Mucosa of rectum (tissue), 2 donors: ENCODE data around the gene ITPRID1.
"Not testable (repeated sequence)": the region's sequence is repeated elsewhere in the genome, so short reads cannot be mapped to it uniquely, and the experiment has no call there.

Experiments used
- H3K27ac ChIP-seq, 2 donors: one replicate each; pipeline ENCODE4 v1.7.0; 2013; ENCODE audit warnings: inconsistent platforms in 2 of 2, low read depth in 2 of 2, low read length in 2 of 2
- H3K27me3 ChIP-seq, 2 donors: one replicate each; pipeline ENCODE4 v1.7.0; 2013; ENCODE audit warnings: low read length in 2 of 2; ENCODE audit not compliant: control insufficient read depth in 2 of 2, insufficient read depth in 2 of 2
- H3K36me3 ChIP-seq, 2 donors: one replicate each; pipeline ENCODE4 v1.7.0; 2013; ENCODE audit warnings: low read length in 2 of 2; ENCODE audit not compliant: control insufficient read depth in 2 of 2, insufficient read depth in 2 of 2
- H3K4me1 ChIP-seq, 2 donors: one replicate each; pipeline ENCODE4 v1.7.0; 2013; ENCODE audit warnings: low read length in 2 of 2, mild to moderate bottlenecking in 1 of 2; ENCODE audit not compliant: control insufficient read depth in 2 of 2, insufficient read depth in 2 of 2
- H3K4me3 ChIP-seq, 2 donors: one replicate each; pipeline ENCODE4 v1.7.0; 2013; ENCODE audit warnings: low read length in 2 of 2
- H3K9ac ChIP-seq, 2 donors: one replicate each; pipeline ENCODE4 v1.7.0; 2013; ENCODE audit warnings: low read length in 2 of 2, low read depth in 1 of 2, mild to moderate bottlenecking in 1 of 2
- H3K9me3 ChIP-seq, 2 donors: one replicate each; pipeline ENCODE4 v1.7.0; 2013; ENCODE audit warnings: low read length in 2 of 2; ENCODE audit not compliant: control insufficient read depth in 2 of 2
- donor health status: healthy.
- donor health status: Normal muscosa, but diverticular disease.

Gene ITPRID1

DNA sequence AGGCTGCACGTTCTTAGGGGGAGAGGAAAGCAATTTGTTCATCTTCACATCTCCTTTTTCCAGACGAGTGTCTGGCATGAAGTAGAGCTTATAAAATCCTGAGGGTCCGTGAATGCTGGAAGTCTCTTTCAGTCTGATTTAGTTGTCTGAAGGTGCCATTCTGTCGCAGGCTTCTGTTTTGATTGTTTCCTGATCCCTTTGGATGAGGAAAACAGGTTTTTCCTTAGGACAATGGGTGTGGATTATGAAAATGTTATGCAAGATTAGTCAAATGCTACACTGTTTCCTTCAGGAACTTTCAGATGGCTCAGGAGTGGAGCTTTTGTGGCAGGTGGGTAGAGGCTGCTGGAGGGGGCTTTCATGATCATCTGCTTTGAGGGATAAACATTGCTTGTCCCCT lies at the start of gene ITPRID1:
ITPRID1 (plus strand) TSS at position 301 of the 400 bp plus-strand sequence. CDS start 38,935 bp downstream, outside the sequence.
- H3K9me3 ChIP-seq: no peaks in the 10 kb centered on the region
- H3K9ac ChIP-seq: no peak within 1 kb of the TSS
- H3K27me3 ChIP-seq: no peaks in the 10 kb centered on the region
- no peaks in the 10 kb centered on the region for H3K4me1 ChIP-seq
- H3K27ac ChIP-seq: no peak within 1 kb of the TSS
- H3K4me3 ChIP-seq: no peak within 1 kb of the TSS
- no peaks in the 10 kb centered on the region for H3K36me3 ChIP-seq

- Histone ChIP-seq H3K4me1 (no peaks in the 10 kb centered on the region), H3K27me3 (no peaks in the 10 kb centered on the region), H3K9ac (no peak overlapping the region), H3K9me3 (no peaks in the 10 kb centered on the region), H3K36me3 (no peaks in the 10 kb centered on the region), H3K4me3 (no peak overlapping the region), H3K27ac (no peak overlapping the region)
Observed at GRCh38 chr7:31464601-31465000, 49.3 kb upstream of the ITPRID1 start.

GRCh38 chr7:31465285-31465684 lies 48.6 kb upstream of the ITPRID1 start:
- H3K36me3 ChIP-seq: no peaks in the 10 kb centered on the region

DNA sequence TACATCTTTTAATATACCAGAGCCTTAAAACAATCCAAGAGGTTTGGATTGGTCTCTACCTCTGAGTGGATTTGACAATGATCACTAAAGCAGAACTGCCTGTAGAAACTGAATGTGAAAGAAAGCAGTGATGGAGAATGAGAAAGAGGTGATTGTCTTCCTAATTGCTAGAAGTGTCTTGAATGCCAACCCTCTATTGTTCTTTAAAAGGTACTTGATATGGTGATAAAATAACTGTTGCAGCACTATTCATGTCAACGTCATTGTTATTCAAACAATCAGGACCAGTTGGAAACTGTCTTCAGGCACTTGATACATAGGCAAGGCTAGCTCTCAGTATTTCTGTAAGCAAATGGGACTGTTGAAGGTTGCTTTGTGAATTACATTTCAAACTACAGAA lies 47.9 kb upstream of the ITPRID1 start:
- Histone ChIP-seq H3K9me3 (no peaks in the 10 kb centered on the region), H3K27ac (no peak overlapping the region)

More at GRCh38 chr7:31465285-31465684, 48.6 kb upstream of the ITPRID1 start:
- Histone ChIP-seq H3K27ac (no peak overlapping the region), H3K27me3 (no peaks in the 10 kb centered on the region), H3K9ac (no peak overlapping the region), H3K4me1 (no peaks in the 10 kb centered on the region), H3K9me3 (no peaks in the 10 kb centered on the region), H3K4me3 (no peak overlapping the region)

GRCh38 chr7:31470883-31471282 lies 43.0 kb upstream of the ITPRID1 start:
- not testable (repeated sequence) for H3K4me1 ChIP-seq, H3K9me3 ChIP-seq, H3K9ac ChIP-seq, H3K4me3 ChIP-seq, H3K27ac ChIP-seq, H3K27me3 ChIP-seq, H3K36me3 ChIP-seq

More for the DNA sequence above, 47.9 kb upstream of the ITPRID1 start:
- Histone ChIP-seq H3K4me1 (no peaks in the 10 kb centered on the region), H3K27me3 (no peaks in the 10 kb centered on the region), H3K4me3 (no peak overlapping the region), H3K9ac (no peak overlapping the region), H3K36me3 (no peaks in the 10 kb centered on the region)

GRCh38 chr7:31475368-31475767 lies 38.5 kb upstream of the ITPRID1 start:
- no peak overlapping the region for H3K9ac ChIP-seq
- no peaks in the 10 kb centered on the region for H3K9me3 ChIP-seq
- no peak overlapping the region for H3K27ac ChIP-seq
- no peak overlapping the region for H3K4me3 ChIP-seq
- H3K36me3 ChIP-seq: no peaks in the 10 kb centered on the region
- no peaks in the 10 kb centered on the region for H3K27me3 ChIP-seq
- H3K4me1 ChIP-seq: no peaks in the 10 kb centered on the region

GRCh38 chr7:31476073-31476745 lies 37.7 kb upstream of the ITPRID1 start:
- Histone ChIP-seq H3K36me3 (no peaks in the 10 kb centered on the region), H3K9me3 (no peaks in the 10 kb centered on the region), H3K9ac (no peak overlapping the region), H3K4me3 (no peak overlapping the region), H3K27me3 (no peaks in the 10 kb centered on the region), H3K4me1 (no peaks in the 10 kb centered on the region), H3K27ac (no peak overlapping the region)

GRCh38 chr7:31476941-31477677 lies 36.8 kb upstream of the ITPRID1 start:
- Histone ChIP-seq H3K27me3 (no peaks in the 10 kb centered on the region), H3K9ac (no peak overlapping the region), H3K36me3 (no peaks in the 10 kb centered on the region), H3K4me3 (no peak overlapping the region), H3K4me1 (no peaks in the 10 kb centered on the region), H3K27ac (no peak overlapping the region), H3K9me3 (no peaks in the 10 kb centered on the region)

DNA sequence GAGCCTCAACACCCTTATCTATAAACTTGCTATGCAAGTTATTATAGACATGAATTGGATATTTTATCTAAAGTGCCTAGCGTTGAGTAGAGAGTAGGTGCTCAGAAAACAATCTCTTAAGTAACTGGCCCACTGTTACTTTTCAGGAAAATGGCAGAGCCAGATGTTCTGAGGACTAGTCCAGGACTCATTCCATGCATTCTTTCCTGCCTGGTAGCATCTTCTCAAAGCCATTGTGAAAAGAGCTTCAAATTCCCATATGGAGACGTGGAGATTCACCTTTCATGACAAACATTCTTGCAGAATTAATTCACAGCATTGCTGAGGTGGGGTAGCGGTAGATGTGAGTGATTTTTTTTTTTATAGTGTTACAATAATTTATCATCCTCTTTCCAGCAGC lies 35.9 kb upstream of the ITPRID1 start:
- Histone ChIP-seq H3K27ac (no peak overlapping the region), H3K27me3 (no peaks in the 10 kb centered on the region), H3K9ac (no peak overlapping the region), H3K9me3 (no peaks in the 10 kb centered on the region), H3K4me1 (no peaks in the 10 kb centered on the region), H3K4me3 (no peak overlapping the region), H3K36me3 (no peaks in the 10 kb centered on the region)

DNA sequence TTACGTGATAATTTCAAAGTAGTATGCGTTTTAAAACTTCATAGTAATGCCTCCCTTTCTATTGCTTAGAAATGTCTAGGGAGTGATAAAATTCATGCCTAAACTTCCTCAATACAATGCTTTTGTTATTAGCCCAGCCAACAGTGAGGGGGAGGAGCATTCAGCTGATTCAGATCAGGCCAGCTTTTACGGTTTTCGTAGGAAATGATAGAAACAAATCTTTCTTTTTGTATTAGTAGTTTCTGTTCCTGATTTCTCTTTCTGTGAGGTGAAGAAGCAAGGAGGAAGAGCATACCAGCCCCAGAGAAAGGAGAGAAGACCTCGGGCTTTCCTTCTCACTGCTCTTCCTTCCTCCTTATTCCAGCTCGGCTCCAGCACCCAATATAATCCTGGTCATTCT lies 35.2 kb upstream of the ITPRID1 start:
- no peak overlapping the region for H3K4me3 ChIP-seq
- H3K27me3 ChIP-seq: no peaks in the 10 kb centered on the region
- no peaks in the 10 kb centered on the region for H3K36me3 ChIP-seq
- H3K4me1 ChIP-seq: no peaks in the 10 kb centered on the region
- no peaks in the 10 kb centered on the region for H3K9me3 ChIP-seq
- H3K27ac ChIP-seq: no peak overlapping the region
- H3K9ac ChIP-seq: no peak overlapping the region
